ENCODE results near the gene TIFAB.

Gene TIFAB

DNA sequence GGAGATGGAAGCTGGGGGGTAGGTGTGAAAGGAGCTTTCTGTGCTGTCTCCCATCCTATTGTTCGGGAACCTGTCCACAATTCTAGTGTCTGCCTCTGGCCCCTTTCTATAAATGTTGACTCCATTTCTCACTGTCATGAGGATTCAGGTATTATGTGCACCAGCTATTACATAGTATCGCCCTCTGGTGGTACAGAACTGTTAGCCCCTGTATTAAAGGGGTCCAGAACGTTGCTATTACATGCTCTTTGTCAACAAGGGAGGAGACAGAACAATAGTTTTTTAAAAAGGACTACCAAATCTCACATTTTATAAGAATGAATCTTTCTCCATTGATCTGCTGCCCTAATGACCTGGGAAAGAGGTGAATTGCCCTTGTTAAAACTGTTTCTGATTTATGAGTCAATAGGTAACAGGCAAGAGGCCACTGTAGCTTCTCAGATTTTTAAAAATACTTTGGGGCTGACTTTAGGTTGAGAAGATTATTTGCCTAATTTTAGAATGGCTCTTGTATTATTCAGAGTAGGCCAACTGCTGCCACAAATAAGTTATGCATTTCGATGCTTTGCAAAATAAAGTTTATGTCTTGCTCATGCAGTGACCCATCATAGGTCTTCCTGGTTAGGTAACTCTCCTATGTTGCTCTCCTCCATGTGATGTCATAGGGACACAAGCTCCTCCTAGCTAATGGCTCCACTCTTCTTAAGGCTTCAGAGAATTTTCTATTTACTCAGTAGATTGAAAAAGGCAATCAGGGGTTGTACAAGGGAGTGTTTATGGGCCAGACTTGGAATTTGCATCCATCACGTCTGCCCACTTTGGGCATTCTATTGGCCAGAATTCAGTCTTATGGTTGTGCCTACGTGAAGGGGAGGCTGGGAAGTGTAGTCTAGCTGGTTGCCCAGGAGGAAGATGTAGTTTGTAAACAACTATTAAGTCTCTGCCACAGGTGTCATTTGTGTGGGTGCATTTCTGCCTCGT lies 25.8 kb downstream of the TIFAB start:
- no peak overlapping the region for H3K4me3 ChIP-seq (ENCODE audit: low read length)
- H3K36me3 ChIP-seq (ENCODE audit: control insufficient read depth, insufficient read depth, low read length, severe bottlenecking), result no peaks in the 10 kb centered on the region
- no peaks in the 10 kb centered on the region for H3K27me3 ChIP-seq (replicated peaks; ENCODE audit: control insufficient read depth, insufficient read depth, low read length)
- no peak overlapping the region for H3K9ac ChIP-seq (ENCODE audit: low read length)
- H3K9me3 ChIP-seq (ENCODE audit: control insufficient read depth, low read length), result peaks cover 13% of the 10 kb centered on the region
- peak; percentile 80 for DNase-seq (ENCODE audit: low read depth)
- peaks cover 22% of the 10 kb centered on the region for H3K4me1 ChIP-seq (ENCODE audit: control insufficient read depth, insufficient read depth, low read length)

- peaks cover 22% of the 10 kb centered on the region for H3K4me1 ChIP-seq (ENCODE audit: control insufficient read depth, insufficient read depth, low read length)
- no peaks in the 10 kb centered on the region for H3K27me3 ChIP-seq (replicated peaks; ENCODE audit: control insufficient read depth, insufficient read depth, low read length)
- H3K4me3 ChIP-seq (ENCODE audit: low read length), result no peak overlapping the region
- H3K9ac ChIP-seq (ENCODE audit: low read length), result no peak overlapping the region
- H3K36me3 ChIP-seq (ENCODE audit: control insufficient read depth, insufficient read depth, low read length, severe bottlenecking), result no peaks in the 10 kb centered on the region
- peaks cover 13% of the 10 kb centered on the region for H3K9me3 ChIP-seq (ENCODE audit: control insufficient read depth, low read length)
- no peak for DNase-seq (ENCODE audit: low read depth)
Observed at GRCh38 chr5:135425641-135426040, 26.5 kb downstream of the TIFAB start.

- Histone ChIP-seq H3K4me3 (ENCODE audit: low read length) (no peak overlapping the region), H3K9me3 (ENCODE audit: control insufficient read depth, low read length) (peaks cover 25% of the 10 kb centered on the region), H3K27me3 (replicated peaks; ENCODE audit: control insufficient read depth, insufficient read depth, low read length) (no peaks in the 10 kb centered on the region), H3K4me1 (ENCODE audit: control insufficient read depth, insufficient read depth, low read length) (peaks cover 5% of the 10 kb centered on the region), H3K36me3 (ENCODE audit: control insufficient read depth, insufficient read depth, low read length, severe bottlenecking) (no peaks in the 10 kb centered on the region), H3K9ac (ENCODE audit: low read length) (no peak overlapping the region)
- no peak for DNase-seq (ENCODE audit: low read depth)
Observed at GRCh38 chr5:135423846-135424168, 28.3 kb downstream of the TIFAB start.

DNA sequence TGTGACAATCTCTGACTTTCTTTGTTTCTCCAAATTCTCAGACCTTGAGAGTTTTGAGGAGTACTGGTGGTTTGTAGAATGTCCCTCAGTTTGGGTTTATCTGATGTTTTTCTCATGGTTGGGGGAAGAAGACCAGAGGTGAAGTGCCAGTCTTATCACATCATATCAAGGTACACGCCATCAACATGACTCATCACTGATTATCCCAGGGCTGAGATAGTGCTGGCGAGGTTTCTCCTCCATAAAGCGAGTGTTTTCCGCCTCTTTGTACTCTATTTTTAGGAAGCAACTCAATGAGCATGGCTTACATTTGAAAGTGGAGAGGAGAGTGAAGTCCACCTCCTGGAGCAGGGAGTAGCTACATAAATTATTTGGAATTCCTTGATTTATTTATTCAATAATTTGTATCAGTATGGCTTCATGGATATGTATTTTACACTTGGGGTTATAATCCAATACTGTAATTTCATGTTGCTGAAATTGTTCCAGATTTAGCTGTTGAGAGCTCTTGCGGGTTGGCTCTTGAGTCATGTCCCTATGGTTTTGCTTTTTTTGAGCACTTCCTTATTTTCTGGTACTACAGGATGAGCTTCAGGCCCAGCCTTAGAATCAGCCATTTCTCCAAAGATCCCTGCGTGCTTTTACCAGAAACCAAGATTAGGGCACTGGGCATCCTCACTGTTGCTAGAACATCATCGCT lies 28.9 kb downstream of the TIFAB start:
- no peaks in the 10 kb centered on the region for H3K36me3 ChIP-seq (ENCODE audit: control insufficient read depth, insufficient read depth, low read length, severe bottlenecking)
- peaks cover 4% of the 10 kb centered on the region for H3K4me1 ChIP-seq (ENCODE audit: control insufficient read depth, insufficient read depth, low read length)
- peaks cover 24% of the 10 kb centered on the region for H3K9me3 ChIP-seq (ENCODE audit: control insufficient read depth, low read length)
- DNase-seq (ENCODE audit: low read depth), result no peak
- no peak overlapping the region for H3K9ac ChIP-seq (ENCODE audit: low read length)
- H3K27me3 ChIP-seq (replicated peaks; ENCODE audit: control insufficient read depth, insufficient read depth, low read length), result no peaks in the 10 kb centered on the region
- no peak overlapping the region for H3K4me3 ChIP-seq (ENCODE audit: low read length)

GRCh38 chr5:135422419-135422818 lies 29.7 kb downstream of the TIFAB start:
- H3K9ac ChIP-seq (ENCODE audit: low read length), result no peak overlapping the region

GRCh38 chr5:135417083-135417482 lies 35.1 kb downstream of the TIFAB start:
- H3K9ac ChIP-seq (ENCODE audit: low read length), result no peak overlapping the region
- no peaks in the 10 kb centered on the region for H3K4me1 ChIP-seq (ENCODE audit: control insufficient read depth, insufficient read depth, low read length)
- peaks cover 18% of the 10 kb centered on the region for H3K9me3 ChIP-seq (ENCODE audit: control insufficient read depth, low read length)
- no peaks in the 10 kb centered on the region for H3K27me3 ChIP-seq (replicated peaks; ENCODE audit: control insufficient read depth, insufficient read depth, low read length)
- no peak for DNase-seq (ENCODE audit: low read depth)
- no peaks in the 10 kb centered on the region for H3K36me3 ChIP-seq (ENCODE audit: control insufficient read depth, insufficient read depth, low read length, severe bottlenecking)
- no peak overlapping the region for H3K4me3 ChIP-seq (ENCODE audit: low read length)

More at GRCh38 chr5:135422419-135422818, 29.7 kb downstream of the TIFAB start:
- no peak for DNase-seq (ENCODE audit: low read depth)
- Histone ChIP-seq H3K27me3 (replicated peaks; ENCODE audit: control insufficient read depth, insufficient read depth, low read length) (no peaks in the 10 kb centered on the region), H3K4me3 (ENCODE audit: low read length) (no peak overlapping the region), H3K36me3 (ENCODE audit: control insufficient read depth, insufficient read depth, low read length, severe bottlenecking) (no peaks in the 10 kb centered on the region), H3K9me3 (ENCODE audit: control insufficient read depth, low read length) (peaks cover 18% of the 10 kb centered on the region), H3K4me1 (ENCODE audit: control insufficient read depth, insufficient read depth, low read length) (peaks cover 4% of the 10 kb centered on the region)

GRCh38 chr5:135405082-135405481 lies 47.1 kb downstream of the TIFAB start:
- H3K4me3 ChIP-seq (ENCODE audit: low read length), result no peak overlapping the region
- no peak overlapping the region for H3K9ac ChIP-seq (ENCODE audit: low read length)
- no peaks in the 10 kb centered on the region for H3K9me3 ChIP-seq (ENCODE audit: control insufficient read depth, low read length)
- no peak for DNase-seq (ENCODE audit: low read depth)
- no peaks in the 10 kb centered on the region for H3K4me1 ChIP-seq (ENCODE audit: control insufficient read depth, insufficient read depth, low read length)
- no peaks in the 10 kb centered on the region for H3K27me3 ChIP-seq (replicated peaks; ENCODE audit: control insufficient read depth, insufficient read depth, low read length)
- no peaks in the 10 kb centered on the region for H3K36me3 ChIP-seq (ENCODE audit: control insufficient read depth, insufficient read depth, low read length, severe bottlenecking)

GRCh38 chr5:135402031-135402430 lies 50.1 kb downstream of the TIFAB start:
- Histone ChIP-seq H3K36me3 (ENCODE audit: control insufficient read depth, insufficient read depth, low read length, severe bottlenecking) (no peaks in the 10 kb centered on the region), H3K27me3 (replicated peaks; ENCODE audit: control insufficient read depth, insufficient read depth, low read length) (no peaks in the 10 kb centered on the region), H3K4me3 (ENCODE audit: low read length) (no peak overlapping the region), H3K9me3 (ENCODE audit: control insufficient read depth, low read length) (no peaks in the 10 kb centered on the region), H3K9ac (ENCODE audit: low read length) (no peak overlapping the region), H3K4me1 (ENCODE audit: control insufficient read depth, insufficient read depth, low read length) (peaks cover 11% of the 10 kb centered on the region)
- DNase-seq (ENCODE audit: low read depth), result no peak

GRCh38 chr5:135400866-135401265 lies 51.3 kb downstream of the TIFAB start:
- no peak for DNase-seq (ENCODE audit: low read depth)
- Histone ChIP-seq H3K9me3 (ENCODE audit: control insufficient read depth, low read length) (no peaks in the 10 kb centered on the region), H3K4me1 (ENCODE audit: control insufficient read depth, insufficient read depth, low read length) (peaks cover 18% of the 10 kb centered on the region), H3K9ac (ENCODE audit: low read length) (no peak overlapping the region), H3K27me3 (replicated peaks; ENCODE audit: control insufficient read depth, insufficient read depth, low read length) (no peaks in the 10 kb centered on the region), H3K36me3 (ENCODE audit: control insufficient read depth, insufficient read depth, low read length, severe bottlenecking) (no peaks in the 10 kb centered on the region), H3K4me3 (ENCODE audit: low read length) (no peak overlapping the region)

DNA sequence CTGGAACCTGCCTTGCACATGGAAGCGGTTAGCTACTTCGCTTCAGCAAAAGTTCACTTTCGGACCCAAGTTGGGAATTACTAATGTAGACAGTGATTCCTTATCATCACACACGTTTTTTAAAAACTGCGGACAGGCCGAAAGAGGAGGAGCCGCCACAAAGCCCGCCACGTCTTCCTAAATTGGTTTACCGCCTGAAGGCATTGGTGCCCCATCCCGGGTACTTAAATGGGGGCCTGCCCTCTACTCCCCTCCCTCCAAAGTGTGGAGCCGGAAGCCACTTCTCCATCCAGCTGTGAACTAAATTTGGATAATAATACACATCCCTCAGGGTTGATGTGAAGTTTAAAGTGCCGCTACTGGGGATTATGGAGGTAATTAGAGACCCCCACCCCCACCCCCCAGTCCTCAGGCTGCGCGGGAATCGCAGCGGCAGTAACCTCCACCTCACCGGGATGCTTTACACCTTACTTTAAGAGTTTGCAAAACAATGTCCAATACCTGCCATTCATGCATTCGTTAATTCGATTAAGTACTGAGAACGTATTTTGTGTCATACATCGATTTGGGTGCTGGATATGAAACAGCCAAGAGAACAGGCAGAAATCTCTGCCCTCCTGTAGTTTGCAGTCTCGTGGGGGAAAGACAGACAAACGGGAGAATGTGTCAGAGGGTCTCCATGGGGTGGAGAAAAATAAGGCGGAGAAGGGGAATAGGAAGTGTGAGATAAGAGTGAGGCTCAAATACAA lies 52.2 kb downstream of the TIFAB start:
- Histone ChIP-seq H3K4me3 (ENCODE audit: low read length) (peak overlapping the region; percentile 91), H3K4me1 (ENCODE audit: control insufficient read depth, insufficient read depth, low read length) (peaks cover 18% of the 10 kb centered on the region), H3K9ac (ENCODE audit: low read length) (peak overlapping the region; percentile 94), H3K9me3 (ENCODE audit: control insufficient read depth, low read length) (no peaks in the 10 kb centered on the region), H3K27me3 (replicated peaks; ENCODE audit: control insufficient read depth, insufficient read depth, low read length) (no peaks in the 10 kb centered on the region), H3K36me3 (ENCODE audit: control insufficient read depth, insufficient read depth, low read length, severe bottlenecking) (no peaks in the 10 kb centered on the region)
- DNase-seq (ENCODE audit: low read depth), result no peak

Measured in adipocyte (in vitro differentiated cells).